H9 (cell line): ENCODE results near the gene FATE1. TPM values are rescaled to one million over a fixed set of nuclear protein-coding genes. Genes with fewer than 3 reads are reported as not detected.

Source experiments
- DNase-seq: peaks from one replicate; pipeline ENCODE4 v3.0.0-alpha.2; 2017
- H2AFZ ChIP-seq: one replicate; pipeline ENCODE4 v1.6.1; 2013; ENCODE audit warnings: mild to moderate bottlenecking, low read length, control low read depth, moderate library complexity
- H2AK5ac ChIP-seq: 2 replicates; pipeline ENCODE4 v1.6.1; 2013; ENCODE audit warnings: low read length, control low read depth, mixed read lengths; ENCODE audit not compliant: insufficient read length
- H2BK120ac ChIP-seq: one replicate; pipeline ENCODE4 v1.6.1; 2013; ENCODE audit warnings: low read depth, mild to moderate bottlenecking, low read length, control low read depth, inconsistent platforms; ENCODE audit not compliant: poor library complexity, severe bottlenecking
- H2BK12ac ChIP-seq: 2 replicates; pipeline ENCODE4 v1.6.1; 2013; ENCODE audit warnings: low read length, control low read depth, mixed read lengths, low read depth; ENCODE audit not compliant: insufficient read length
- H2BK15ac ChIP-seq: 2 replicates; pipeline ENCODE4 v1.6.1; 2013; ENCODE audit warnings: low read depth, low read length, control low read depth
- H2BK20ac ChIP-seq: one replicate; pipeline ENCODE4 v1.6.1; 2013; ENCODE audit warnings: low read depth, mild to moderate bottlenecking, low read length, control low read depth, inconsistent platforms; ENCODE audit not compliant: poor library complexity, severe bottlenecking
- H2BK5ac ChIP-seq: 2 replicates; pipeline ENCODE4 v1.6.1; 2013; ENCODE audit warnings: low read length, control low read depth, mixed read lengths; ENCODE audit not compliant: insufficient read length
- H3K14ac ChIP-seq: 2 replicates; pipeline ENCODE4 v1.6.1; 2013; ENCODE audit warnings: low read length, control low read depth; ENCODE audit not compliant: insufficient read depth
- H3K18ac ChIP-seq: 2 replicates; pipeline ENCODE4 v1.6.1; 2013; ENCODE audit warnings: low read depth, mild to moderate bottlenecking, mixed read lengths, low read length, control low read depth; ENCODE audit not compliant: insufficient read length
- H3K23ac ChIP-seq: 2 replicates; pipeline ENCODE4 v1.6.1; 2013; ENCODE audit warnings: low read length, control low read depth, mixed read lengths, low read depth; ENCODE audit not compliant: insufficient read length
- H3K23me2 ChIP-seq: 2 replicates; pipeline ENCODE4 v1.6.1; 2013; ENCODE audit warnings: low read depth, mild to moderate bottlenecking, mixed read lengths, low read length, control low read depth; ENCODE audit not compliant: insufficient read length, poor library complexity, severe bottlenecking
- H3K27ac ChIP-seq: 2 replicates; pipeline ENCODE4 v1.5.1; 2013; ENCODE audit warnings: low read length, control low read depth, mixed read lengths, low read depth; ENCODE audit not compliant: insufficient read length
- H3K27me3 ChIP-seq: 2 replicates; pipeline ENCODE4 v1.6.1; 2013; ENCODE audit warnings: low read length, control low read depth, inconsistent platforms; ENCODE audit not compliant: insufficient read depth
- H3K4ac ChIP-seq: 2 replicates; pipeline ENCODE4 v1.6.1; 2013; ENCODE audit warnings: low read depth, mild to moderate bottlenecking, control low read depth, inconsistent platforms, low read length, moderate library complexity
- H3K4me1 ChIP-seq: 2 replicates; pipeline ENCODE4 v1.6.1; 2013; ENCODE audit warnings: low read length, control low read depth, inconsistent platforms; ENCODE audit not compliant: insufficient read depth
- H3K4me2 ChIP-seq: 2 replicates; pipeline ENCODE4 v1.6.1; 2013; ENCODE audit warnings: low read length, control low read depth, mixed read lengths; ENCODE audit not compliant: insufficient read length, insufficient read depth
- H3K56ac ChIP-seq: 2 replicates; pipeline ENCODE4 v1.6.1; 2013; ENCODE audit warnings: low read depth, mild to moderate bottlenecking, mixed read lengths, low read length, control low read depth; ENCODE audit not compliant: insufficient read length
- H3K79me1 ChIP-seq: 2 replicates; pipeline ENCODE4 v1.6.1; 2013; ENCODE audit warnings: low read depth, mild to moderate bottlenecking, moderate library complexity, low read length, control low read depth, inconsistent platforms; ENCODE audit not compliant: insufficient read depth, poor library complexity, severe bottlenecking
- H3K79me2 ChIP-seq: 2 replicates; pipeline ENCODE4 v1.6.1; 2013; ENCODE audit warnings: low read length, control low read depth, inconsistent platforms; ENCODE audit not compliant: insufficient read depth
- H3K9ac ChIP-seq: 2 replicates; pipeline ENCODE4 v1.6.1; 2013; ENCODE audit warnings: low read length, control low read depth, mixed read lengths; ENCODE audit not compliant: insufficient read length; ENCODE audit errors: extremely low read depth
- H3K9me3 ChIP-seq: one replicate; pipeline ENCODE4 v1.6.1; 2013; ENCODE audit warnings: low read depth, low read length, inconsistent platforms; ENCODE audit not compliant: control insufficient read depth
- H3T11ph ChIP-seq: one replicate; pipeline ENCODE4 v1.6.1; 2013; ENCODE audit warnings: mild to moderate bottlenecking, low read length, control low read depth, inconsistent platforms
- H4K20me1 ChIP-seq: one replicate; pipeline ENCODE4 v1.6.1; 2013; ENCODE audit not compliant: control insufficient read depth, insufficient read length, insufficient read depth
- H4K5ac ChIP-seq: 2 replicates; pipeline ENCODE4 v1.6.1; 2013; ENCODE audit warnings: low read depth, mild to moderate bottlenecking, mixed read lengths, low read length, control low read depth; ENCODE audit not compliant: insufficient read length
- H4K8ac ChIP-seq: replicated peaks from 2 replicates; pipeline ENCODE4 v1.6.1; 2013; ENCODE audit warnings: low read length, control low read depth, mixed read lengths, low read depth; ENCODE audit not compliant: insufficient read length
- H4K91ac ChIP-seq: 2 replicates; pipeline ENCODE4 v1.6.1; 2013; ENCODE audit warnings: low read depth, mild to moderate bottlenecking, moderate library complexity, mixed read lengths, low read length, control low read depth; ENCODE audit not compliant: insufficient read length
- H3K27ac Mint-ChIP-seq, 3 experiments: 2 replicates in 2 of 3; 3 replicates in 1 of 3; pipeline ENCODE4 v1.8.0; 2020 to 2021; ENCODE audit warnings: mixed read lengths in 3 of 3, mild to moderate bottlenecking in 1 of 3, moderate library complexity in 1 of 3
- H3K27me3 Mint-ChIP-seq: 2 replicates; pipeline ENCODE4 v1.8.0; 2021; ENCODE audit warnings: low read depth, mild to moderate bottlenecking, moderate library complexity, mixed read lengths
- H3K36me3 Mint-ChIP-seq, 3 experiments: 2 replicates in 2 of 3; 3 replicates in 1 of 3; pipeline ENCODE4 v1.8.0; 2020 to 2021; ENCODE audit warnings: low read depth in 3 of 3, mixed read lengths in 3 of 3; ENCODE audit not compliant: insufficient read depth in 1 of 3
- H3K4me1 Mint-ChIP-seq, 2 experiments: 2 replicates each; pipeline ENCODE4 v1.8.0; 2020; ENCODE audit warnings: mixed read lengths in 2 of 2
- H3K4me3 Mint-ChIP-seq, 2 experiments: 2 replicates in 1 of 2; 3 replicates in 1 of 2; pipeline ENCODE4 v1.8.0; 2020 to 2021; ENCODE audit warnings: mild to moderate bottlenecking in 2 of 2, mixed read lengths in 2 of 2, moderate library complexity in 1 of 2
- H3K9me3 Mint-ChIP-seq, 2 experiments: 2 replicates in 1 of 2; 3 replicates in 1 of 2; pipeline ENCODE4 v1.8.0; 2020; ENCODE audit warnings: mild to moderate bottlenecking in 2 of 2, mixed read lengths in 2 of 2, moderate library complexity in 1 of 2
- WGBS: extraction: QIAGEN DNeasy Blood & Tissue Kit; methylation state at CpG from one replicate; pipeline ENCODE4 v1.1.7; 2013; ENCODE audit warnings: missing lambda C conversion rate, low lambda C conversion rate, mixed read lengths; ENCODE audit not compliant: insufficient read length; ENCODE audit errors: extremely low coverage; 5-methylcytosine and 5-hydroxymethylcytosine counted together
- total RNA-seq: library from RNA; stranded (reverse); gene quantifications from 2 replicates; pipeline ENCODE4 v1.2.1, GENCODE V29; 2021
- TF ChIP-seq, protein P1 (sequence below): fragments of 200-600 bp; sonication (generic); conservative IDR thresholded peaks from 3 replicates; pipeline ENCODE4 v1.8.0; 2021; ENCODE audit warnings: antibody characterized with exemption, mild to moderate bottlenecking

FATE1 gene
- total RNA-seq, 1 experiment from 2014 or later = not detected

DNA sequence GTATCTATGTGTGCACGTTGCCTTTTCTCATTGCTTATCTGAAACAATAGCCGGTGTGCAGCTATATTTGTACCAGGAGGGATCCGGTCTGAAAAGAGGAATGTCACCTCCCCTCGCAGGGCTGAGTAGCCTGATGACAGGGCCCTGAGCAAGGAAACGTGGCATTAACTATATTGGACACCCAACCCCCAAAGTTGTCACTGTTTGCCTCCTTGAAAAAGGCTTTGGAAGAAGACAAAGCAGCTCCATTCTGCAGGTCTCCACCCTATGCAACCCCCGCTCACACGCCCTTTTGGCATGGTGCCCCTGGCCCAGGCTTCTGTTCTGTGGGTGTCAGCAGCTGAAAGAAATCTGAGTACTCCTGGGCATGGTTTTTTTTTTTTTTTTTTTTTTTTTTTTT lies 12.3 kb upstream of the FATE1 start:
- WGBS = no CpG with 5 or more reads among the region's 7 CpGs
- Histone ChIP-seq H3K18ac (no peak overlapping the region), H2BK120ac (no peak overlapping the region), H2BK12ac (no peak overlapping the region), H3K79me2 (no peaks in the 10 kb centered on the region), H3T11ph (no peak overlapping the region), H3K9ac (no peak overlapping the region), H3K79me1 (no peaks in the 10 kb centered on the region), H4K20me1 (no peaks in the 10 kb centered on the region), H2AFZ (no peak overlapping the region), H4K5ac (no peak overlapping the region), H2BK5ac (no peak overlapping the region), H2BK20ac (no peak overlapping the region), H3K23ac (no peak overlapping the region), H3K14ac (no peak overlapping the region), H3K27ac (no peak overlapping the region), H2BK15ac (no peak overlapping the region), H3K27me3 (no peaks in the 10 kb centered on the region), H3K4me2 (no peak overlapping the region), H2AK5ac (no peak overlapping the region), H3K23me2 (no peaks in the 10 kb centered on the region), H4K8ac (no peak overlapping the region), H3K4me1 (no peaks in the 10 kb centered on the region; the same call in 1 of the 2 replicates), H3K9me3 (peaks cover 57% of the 10 kb centered on the region), H3K56ac (no peak overlapping the region), H4K91ac (no peak overlapping the region), H3K4ac (no peak overlapping the region)
- Mint-ChIP-seq H3K27ac (no peak overlapping the region), H3K4me1 (0 out of 4 replicates have a peak, but pooled peaks cover 0 to 2% of the 10 kb centered on the region in 2 experiments), H3K27me3 (peaks cover 3% of the 10 kb centered on the region), H3K36me3 (peaks cover 0 to 2% (median 0%) of the 10 kb centered on the region in 3 experiments; a peak in 2 of 7 replicates), H3K9me3 (peaks cover 60 to 63% of the 10 kb centered on the region in 2 experiments), H3K4me3 (no peak overlapping the region)
- TF ChIP-seq, protein P1, sequence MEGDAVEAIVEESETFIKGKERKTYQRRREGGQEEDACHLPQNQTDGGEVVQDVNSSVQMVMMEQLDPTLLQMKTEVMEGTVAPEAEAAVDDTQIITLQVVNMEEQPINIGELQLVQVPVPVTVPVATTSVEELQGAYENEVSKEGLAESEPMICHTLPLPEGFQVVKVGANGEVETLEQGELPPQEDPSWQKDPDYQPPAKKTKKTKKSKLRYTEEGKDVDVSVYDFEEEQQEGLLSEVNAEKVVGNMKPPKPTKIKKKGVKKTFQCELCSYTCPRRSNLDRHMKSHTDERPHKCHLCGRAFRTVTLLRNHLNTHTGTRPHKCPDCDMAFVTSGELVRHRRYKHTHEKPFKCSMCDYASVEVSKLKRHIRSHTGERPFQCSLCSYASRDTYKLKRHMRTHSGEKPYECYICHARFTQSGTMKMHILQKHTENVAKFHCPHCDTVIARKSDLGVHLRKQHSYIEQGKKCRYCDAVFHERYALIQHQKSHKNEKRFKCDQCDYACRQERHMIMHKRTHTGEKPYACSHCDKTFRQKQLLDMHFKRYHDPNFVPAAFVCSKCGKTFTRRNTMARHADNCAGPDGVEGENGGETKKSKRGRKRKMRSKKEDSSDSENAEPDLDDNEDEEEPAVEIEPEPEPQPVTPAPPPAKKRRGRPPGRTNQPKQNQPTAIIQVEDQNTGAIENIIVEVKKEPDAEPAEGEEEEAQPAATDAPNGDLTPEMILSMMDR = no peak
- no peak for DNase-seq
